SK-N-SH (cell line): ENCODE measurements around the gene TMEM221.

Experiments
- EP300 ChIP-seq, 2 experiments: IDR thresholded peaks; 2 replicates each; pipeline versions ENCODE4 v1.4.0 to v1.6.1; 2012; ENCODE audit warnings: borderline replicate concordance in 1 of 2, low read depth in 1 of 2, low read length in 1 of 2
- JUND ChIP-seq: IDR thresholded peaks from 2 replicates; pipeline ENCODE4 v1.4.0; 2012
- POLR2AphosphoS5 ChIP-seq: IDR thresholded peaks from 2 replicates; pipeline ENCODE4 v1.6.1; 2012; ENCODE audit warnings: low read depth, low read length
- RCOR1 ChIP-seq: fragments of 150-350 bp; IDR thresholded peaks from 2 replicates; pipeline ENCODE4 v1.6.1; 2017; ENCODE audit warnings: antibody characterized with exemption, low read length
- TF ChIP-seq, protein P1 (sequence below): fragments of 200-600 bp; sonication (generic); IDR thresholded peaks from 2 replicates; pipeline ENCODE4 v1.6.1; 2017; ENCODE audit warnings: antibody characterized with exemption, mild to moderate bottlenecking, moderate library complexity
- TF ChIP-seq, protein P2 (sequence below): IDR thresholded peaks from 2 replicates; pipeline ENCODE4 v1.4.0; 2012; ENCODE audit warnings: low read depth

DNA sequence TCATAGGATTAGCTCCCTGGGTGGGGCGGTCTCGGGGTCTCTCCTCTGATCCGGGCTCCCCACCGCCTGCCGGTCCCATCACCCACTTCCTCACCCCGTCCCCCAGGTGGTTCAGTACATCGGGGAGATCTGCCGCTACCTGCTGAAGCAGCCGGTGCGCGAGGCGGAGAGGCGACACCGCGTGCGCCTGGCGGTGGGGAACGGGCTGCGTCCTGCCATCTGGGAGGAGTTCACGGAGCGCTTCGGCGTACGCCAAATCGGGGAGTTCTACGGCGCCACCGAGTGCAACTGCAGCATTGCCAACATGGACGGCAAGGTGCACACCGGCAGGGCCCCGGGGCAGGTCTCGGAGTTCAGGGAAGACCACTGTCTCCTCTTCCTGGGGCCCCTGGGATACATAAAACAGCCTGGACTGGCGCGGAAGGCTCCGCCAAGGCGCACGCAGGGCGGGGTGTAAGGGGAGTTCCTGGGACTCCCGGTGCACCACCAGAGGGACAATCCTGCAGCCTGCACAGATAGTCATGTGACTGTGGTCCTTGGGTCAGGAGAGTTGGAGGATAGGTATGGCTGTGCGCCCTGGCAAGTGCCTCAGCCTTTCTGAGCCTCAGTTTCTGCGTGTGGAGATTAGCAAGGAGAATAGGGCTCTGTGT lies 48.8 kb upstream of the TMEM221 start:
- TF ChIP-seq, protein P1, sequence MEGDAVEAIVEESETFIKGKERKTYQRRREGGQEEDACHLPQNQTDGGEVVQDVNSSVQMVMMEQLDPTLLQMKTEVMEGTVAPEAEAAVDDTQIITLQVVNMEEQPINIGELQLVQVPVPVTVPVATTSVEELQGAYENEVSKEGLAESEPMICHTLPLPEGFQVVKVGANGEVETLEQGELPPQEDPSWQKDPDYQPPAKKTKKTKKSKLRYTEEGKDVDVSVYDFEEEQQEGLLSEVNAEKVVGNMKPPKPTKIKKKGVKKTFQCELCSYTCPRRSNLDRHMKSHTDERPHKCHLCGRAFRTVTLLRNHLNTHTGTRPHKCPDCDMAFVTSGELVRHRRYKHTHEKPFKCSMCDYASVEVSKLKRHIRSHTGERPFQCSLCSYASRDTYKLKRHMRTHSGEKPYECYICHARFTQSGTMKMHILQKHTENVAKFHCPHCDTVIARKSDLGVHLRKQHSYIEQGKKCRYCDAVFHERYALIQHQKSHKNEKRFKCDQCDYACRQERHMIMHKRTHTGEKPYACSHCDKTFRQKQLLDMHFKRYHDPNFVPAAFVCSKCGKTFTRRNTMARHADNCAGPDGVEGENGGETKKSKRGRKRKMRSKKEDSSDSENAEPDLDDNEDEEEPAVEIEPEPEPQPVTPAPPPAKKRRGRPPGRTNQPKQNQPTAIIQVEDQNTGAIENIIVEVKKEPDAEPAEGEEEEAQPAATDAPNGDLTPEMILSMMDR: no peak
- TF ChIP-seq JUND (no peak), EP300 (IDR thresholded peaks at IDR 0.05; ENCODE audit: borderline replicate concordance in 1 of 2, low read depth in 1 of 2, low read length in 1 of 2) (no peak), RCOR1 (no peak), POLR2AphosphoS5 (no peak)
- TF ChIP-seq, protein P2, sequence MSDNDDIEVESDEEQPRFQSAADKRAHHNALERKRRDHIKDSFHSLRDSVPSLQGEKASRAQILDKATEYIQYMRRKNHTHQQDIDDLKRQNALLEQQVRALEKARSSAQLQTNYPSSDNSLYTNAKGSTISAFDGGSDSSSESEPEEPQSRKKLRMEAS: no peak
